GM23248 (cell line): ENCODE results near the gene FAM229A.

Experiments
- EZH2 ChIP-seq: fragments of 200-600 bp; sonication (generic); IDR thresholded peaks from 2 replicates; pipeline ENCODE4 v1.6.1; 2018; ENCODE audit warnings: antibody characterized with exemption, mild to moderate bottlenecking; ENCODE audit not compliant: insufficient read depth, poor library complexity, severe bottlenecking
- EZH2phosphoT487 ChIP-seq: fragments of 200-600 bp; sonication (generic); IDR thresholded peaks from 2 replicates; pipeline ENCODE4 v1.6.1; 2018; ENCODE audit warnings: antibody characterized with exemption, moderate library complexity, mild to moderate bottlenecking, low read depth; ENCODE audit not compliant: insufficient read depth

GRCh38 chr1:32353431-32353830 lies 8.9 kb downstream of the FAM229A start:
- no peak for TF ChIP-seq EZH2phosphoT487
- no peak for TF ChIP-seq EZH2
